ENCODE results near the gene CD2AP. TPM values are rescaled to one million over a fixed set of nuclear protein-coding genes. Genes with fewer than 3 reads are reported as not detected.

Gene CD2AP
- total and polyA plus RNA-seq, 10 donors = 7.2 to 41.9 (median 31.9) TPM

DNA sequence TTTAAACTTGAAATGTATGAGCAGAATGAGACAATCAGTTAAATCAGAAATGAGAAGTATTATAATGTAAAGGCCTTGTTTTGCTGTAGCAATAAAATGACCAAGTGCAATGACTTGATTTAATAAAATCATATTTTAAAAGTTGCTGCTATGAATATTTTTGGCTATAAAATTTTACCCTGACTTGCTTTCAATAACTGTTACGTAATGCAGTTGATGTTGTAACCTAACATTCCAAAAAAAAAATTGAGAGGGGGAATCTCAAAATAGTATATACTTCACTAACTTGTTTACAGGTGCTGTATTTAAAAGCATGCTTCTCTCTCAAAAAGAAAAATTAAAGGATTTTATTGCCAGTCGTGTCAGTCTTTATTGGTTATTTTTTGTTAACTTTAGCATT is 149.2 kb downstream of the CD2AP start:
- H3K4me3 ChIP-seq = no peak overlapping the region
- H3K36me3 ChIP-seq = peaks cover 3 to 36% (median 9%) of the 10 kb centered on the region in 6 donors
- WGBS, 5 donors = 46 to 98% (median 64%) methylated on average over 2 of the region's 2 CpGs
- intact Hi-C loops (cut with DNase I; ENCODE audit: low total_unique reads) = loop anchor here (10.0 kb wide), 1 partner anchor 212 kb away; no protein-coding TSS in a partner anchor
- peaks cover 4 to 7% (median 5%) of the 10 kb centered on the region in 6 donors for H3K4me1 ChIP-seq
- TF ChIP-seq, protein P1, sequence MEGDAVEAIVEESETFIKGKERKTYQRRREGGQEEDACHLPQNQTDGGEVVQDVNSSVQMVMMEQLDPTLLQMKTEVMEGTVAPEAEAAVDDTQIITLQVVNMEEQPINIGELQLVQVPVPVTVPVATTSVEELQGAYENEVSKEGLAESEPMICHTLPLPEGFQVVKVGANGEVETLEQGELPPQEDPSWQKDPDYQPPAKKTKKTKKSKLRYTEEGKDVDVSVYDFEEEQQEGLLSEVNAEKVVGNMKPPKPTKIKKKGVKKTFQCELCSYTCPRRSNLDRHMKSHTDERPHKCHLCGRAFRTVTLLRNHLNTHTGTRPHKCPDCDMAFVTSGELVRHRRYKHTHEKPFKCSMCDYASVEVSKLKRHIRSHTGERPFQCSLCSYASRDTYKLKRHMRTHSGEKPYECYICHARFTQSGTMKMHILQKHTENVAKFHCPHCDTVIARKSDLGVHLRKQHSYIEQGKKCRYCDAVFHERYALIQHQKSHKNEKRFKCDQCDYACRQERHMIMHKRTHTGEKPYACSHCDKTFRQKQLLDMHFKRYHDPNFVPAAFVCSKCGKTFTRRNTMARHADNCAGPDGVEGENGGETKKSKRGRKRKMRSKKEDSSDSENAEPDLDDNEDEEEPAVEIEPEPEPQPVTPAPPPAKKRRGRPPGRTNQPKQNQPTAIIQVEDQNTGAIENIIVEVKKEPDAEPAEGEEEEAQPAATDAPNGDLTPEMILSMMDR (IDR thresholded peaks at IDR 0.05 in 8 of 11, conservative IDR thresholded peaks at IDR 0.05 in 3 of 11) = no peak
- TF ChIP-seq POLR2AphosphoS5 (IDR thresholded peaks at IDR 0.05) (no peak), POLR2A (IDR thresholded peaks at IDR 0.05) (no peak)
- H3K27ac ChIP-seq = no peak overlapping the region
- H3K9me3 ChIP-seq = no peaks in the 10 kb centered on the region
- no peaks in the 10 kb centered on the region for H3K27me3 ChIP-seq (replicated peaks in 1 of 7)
- no peak for DNase-seq

DNA sequence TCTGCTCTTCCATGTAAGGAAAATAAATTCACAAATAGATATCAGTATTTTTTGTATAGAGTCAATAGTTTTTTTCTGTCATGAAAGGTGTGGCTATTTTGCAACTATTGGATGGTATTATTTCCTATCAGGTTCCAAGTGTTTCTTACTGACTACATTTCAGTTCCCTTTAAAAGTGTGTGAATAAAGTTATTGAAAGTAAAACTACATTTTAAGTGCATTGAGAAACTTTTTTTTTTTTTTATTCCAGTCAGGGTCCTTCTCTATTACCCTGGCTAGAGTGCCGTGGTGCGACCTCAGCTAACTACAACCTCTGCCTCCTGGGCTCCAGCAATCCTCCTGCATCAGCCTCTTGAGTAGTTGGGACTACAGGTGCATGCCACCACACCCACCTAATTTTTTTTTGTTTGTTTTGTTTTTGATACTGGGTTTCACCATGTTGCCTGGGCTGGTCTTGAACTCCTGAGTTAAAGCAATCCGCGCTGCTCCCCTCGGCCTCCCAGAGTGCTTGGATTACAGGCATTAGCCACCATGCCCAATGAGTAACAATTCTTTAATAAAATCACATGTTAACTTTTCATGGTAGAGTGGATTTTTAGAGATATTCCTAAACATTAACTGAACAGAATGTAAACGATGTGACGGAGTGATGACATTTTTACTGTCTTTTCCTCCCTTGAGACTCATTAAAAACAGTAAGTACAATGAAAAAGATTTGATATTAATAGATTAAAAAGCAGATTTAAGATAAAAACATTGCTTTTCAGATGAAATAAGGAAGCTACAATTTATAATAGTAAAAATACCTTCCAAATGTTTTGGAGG is 151.1 kb downstream of the CD2AP start:
- H3K27ac ChIP-seq = no peak overlapping the region
- no peaks in the 10 kb centered on the region for H3K9me3 ChIP-seq
- H3K4me1 ChIP-seq = peaks cover 6 to 9% (median 7%) of the 10 kb centered on the region in 6 donors
- H3K36me3 ChIP-seq = peaks cover 0 to 19% (median 0%) of the 10 kb centered on the region in 6 donors
- H3K27me3 ChIP-seq (replicated peaks in 1 of 7) = no peaks in the 10 kb centered on the region
- intact Hi-C loops (cut with DNase I; ENCODE audit: low total_unique reads) = loop anchor here (10.0 kb wide), 1 partner anchor 214 kb away; no protein-coding TSS in a partner anchor
- 90 to 93% (median 90%) methylated on average over 7 of the region's 7 CpGs for WGBS, 5 donors
- no peak for DNase-seq
- TF ChIP-seq POLR2AphosphoS5 (IDR thresholded peaks at IDR 0.05) (no peak), POLR2A (IDR thresholded peaks at IDR 0.05) (no peak)
- TF ChIP-seq, protein P1 (IDR thresholded peaks at IDR 0.05 in 8 of 11, conservative IDR thresholded peaks at IDR 0.05 in 3 of 11) = no peak
- no peak overlapping the region for H3K4me3 ChIP-seq

- no peaks in the 10 kb centered on the region for H3K27me3 ChIP-seq (replicated peaks in 1 of 7)
- H3K4me3 ChIP-seq = no peak overlapping the region
- intact Hi-C loops (cut with DNase I; ENCODE audit: low total_unique reads) = loop anchor here (10.0 kb wide), 1 partner anchor 215 kb away; no protein-coding TSS in a partner anchor
- H3K4me1 ChIP-seq = peaks cover 6 to 14% (median 8%) of the 10 kb centered on the region in 6 donors
- DNase-seq = no peak
- 90 to 93% (median 92%) methylated on average over 4 of the region's 4 CpGs for WGBS, 5 donors
- peaks cover 0 to 6% (median 0%) of the 10 kb centered on the region in 6 donors for H3K36me3 ChIP-seq
- no peak overlapping the region for H3K27ac ChIP-seq
- no peaks in the 10 kb centered on the region for H3K9me3 ChIP-seq
- TF ChIP-seq POLR2A (IDR thresholded peaks at IDR 0.05) (no peak), POLR2AphosphoS5 (IDR thresholded peaks at IDR 0.05) (no peak)
- TF ChIP-seq, protein P1 (IDR thresholded peaks at IDR 0.05 in 8 of 11, conservative IDR thresholded peaks at IDR 0.05 in 3 of 11) = no peak
Measured at GRCh38 chr6:47629954-47630353, 152.4 kb downstream of the CD2AP start.

- H3K4me1 ChIP-seq = peaks cover 6 to 14% (median 8%) of the 10 kb centered on the region in 6 donors
- peaks cover 0 to 6% (median 0%) of the 10 kb centered on the region in 6 donors for H3K36me3 ChIP-seq
- no peak for DNase-seq
- no peak overlapping the region for H3K4me3 ChIP-seq
- TF ChIP-seq POLR2AphosphoS5 (IDR thresholded peaks at IDR 0.05) = no peak
- TF ChIP-seq POLR2A (IDR thresholded peaks at IDR 0.05) = no peak
- TF ChIP-seq, protein P1 (IDR thresholded peaks at IDR 0.05 in 8 of 11, conservative IDR thresholded peaks at IDR 0.05 in 3 of 11) = no peak
- H3K27me3 ChIP-seq (replicated peaks in 1 of 7) = no peaks in the 10 kb centered on the region
- H3K9me3 ChIP-seq = no peaks in the 10 kb centered on the region
- intact Hi-C loops (cut with DNase I; ENCODE audit: low total_unique reads) = no loop called here
- 65 to 84% (median 73%) methylated on average over 3 of the region's 3 CpGs for WGBS, 5 donors
- H3K27ac ChIP-seq = no peak overlapping the region
Measured at GRCh38 chr6:47630587-47630986, 153.0 kb downstream of the CD2AP start.

Measured in spleen (tissue), 11 donors.